Osteocyte (in vitro differentiated cells): Measurements from ENCODE around the gene C9orf85. TPM values are rescaled to one million over a fixed set of nuclear protein-coding genes. Genes with fewer than 3 reads are reported as not detected.

Experiments
- DNase-seq: peaks from one replicate; pipeline ENCODE4 v3.0.0; 2021; ENCODE audit warnings: mixed read lengths; ENCODE audit not compliant: unreplicated experiment; ENCODE audit errors: extremely low spot score
- H3K27ac Mint-ChIP-seq: one replicate; pipeline ENCODE4 v1.8.0; 2021; ENCODE audit warnings: mild to moderate bottlenecking, mixed read lengths; ENCODE audit not compliant: unreplicated experiment
- H3K27me3 Mint-ChIP-seq: one replicate; pipeline ENCODE4 v1.8.0; 2021; ENCODE audit warnings: mixed read lengths; ENCODE audit not compliant: unreplicated experiment
- H3K36me3 Mint-ChIP-seq: one replicate; pipeline ENCODE4 v1.8.0; 2021; ENCODE audit warnings: mixed read lengths; ENCODE audit not compliant: unreplicated experiment
- H3K4me1 Mint-ChIP-seq: one replicate; pipeline ENCODE4 v1.8.0; 2021; ENCODE audit warnings: mixed read lengths; ENCODE audit not compliant: unreplicated experiment
- H3K4me3 Mint-ChIP-seq: one replicate; pipeline ENCODE4 v1.8.0; 2021; ENCODE audit warnings: mild to moderate bottlenecking, moderate library complexity, mixed read lengths; ENCODE audit not compliant: unreplicated experiment
- H3K9me3 Mint-ChIP-seq: one replicate; pipeline ENCODE4 v1.8.0; 2021; ENCODE audit warnings: mixed read lengths; ENCODE audit not compliant: unreplicated experiment
- CTCF ChIP-seq: fragments of 200-600 bp; sonication (generic); IDR thresholded peaks from 2 replicates; pipeline ENCODE4 v1.5.0; 2021; ENCODE audit warnings: antibody characterized with exemption, mild to moderate bottlenecking, moderate library complexity
- total RNA-seq: library from RNA; stranded (reverse); gene quantifications from 2 replicates; pipeline ENCODE4 v1.2.1, GENCODE V29; 2021

C9orf85 gene
- total RNA-seq, 1 donor from 2014 or later: 10.8 TPM

GRCh38 chr9:71929791-71930440, 18.5 kb downstream of the C9orf85 start:
- Mint-ChIP-seq H3K4me3 (no peak overlapping the region), H3K4me1 (peaks cover 28% of the 10 kb centered on the region), H3K27me3 (no peaks in the 10 kb centered on the region), H3K9me3 (peaks cover 6% of the 10 kb centered on the region), H3K36me3 (peaks cover 5% of the 10 kb centered on the region), H3K27ac (no peak overlapping the region)
- no peak for TF ChIP-seq CTCF
- DNase-seq: no peak

- Mint-ChIP-seq H3K27ac (no peak overlapping the region), H3K4me3 (no peak overlapping the region), H3K27me3 (no peaks in the 10 kb centered on the region), H3K4me1 (peaks cover 28% of the 10 kb centered on the region), H3K9me3 (peaks cover 6% of the 10 kb centered on the region), H3K36me3 (peaks cover 5% of the 10 kb centered on the region)
- DNase-seq: no peak
- no peak for TF ChIP-seq CTCF
Measured at GRCh38 chr9:71931166-71931565, 19.7 kb downstream of the C9orf85 start.

GRCh38 chr9:71936066-71936465, 24.6 kb downstream of the C9orf85 start:
- Mint-ChIP-seq H3K4me3 (no peak overlapping the region), H3K27ac (no peak overlapping the region), H3K27me3 (no peaks in the 10 kb centered on the region), H3K9me3 (peaks cover 6% of the 10 kb centered on the region), H3K4me1 (peaks cover 8% of the 10 kb centered on the region), H3K36me3 (peaks cover 5% of the 10 kb centered on the region)
- no peak for DNase-seq
- no peak for TF ChIP-seq CTCF

- no peaks in the 10 kb centered on the region for H3K27me3 Mint-ChIP-seq
- no peak for DNase-seq
- H3K36me3 Mint-ChIP-seq: peaks cover 5% of the 10 kb centered on the region
- no peak overlapping the region for H3K27ac Mint-ChIP-seq
- TF ChIP-seq CTCF: no peak
- peaks cover 6% of the 10 kb centered on the region for H3K4me1 Mint-ChIP-seq
- H3K4me3 Mint-ChIP-seq: no peak overlapping the region
- peaks cover 6% of the 10 kb centered on the region for H3K9me3 Mint-ChIP-seq
Measured at GRCh38 chr9:71937070-71937625, 25.7 kb downstream of the C9orf85 start.

GRCh38 chr9:71937898-71938297, 26.5 kb downstream of the C9orf85 start:
- Mint-ChIP-seq H3K27me3 (no peaks in the 10 kb centered on the region), H3K4me1 (peaks cover 8% of the 10 kb centered on the region), H3K27ac (no peak overlapping the region), H3K4me3 (no peak overlapping the region), H3K9me3 (peaks cover 1% of the 10 kb centered on the region), H3K36me3 (peaks cover 2% of the 10 kb centered on the region)
- TF ChIP-seq CTCF: no peak
- no peak for DNase-seq
